ENCODE measurements around the gene TENM4.
"Not testable (repeated sequence)": the region's sequence is repeated elsewhere in the genome, so short reads cannot be mapped to it uniquely, and the experiment has no call there.

The TENM4 gene

DNA sequence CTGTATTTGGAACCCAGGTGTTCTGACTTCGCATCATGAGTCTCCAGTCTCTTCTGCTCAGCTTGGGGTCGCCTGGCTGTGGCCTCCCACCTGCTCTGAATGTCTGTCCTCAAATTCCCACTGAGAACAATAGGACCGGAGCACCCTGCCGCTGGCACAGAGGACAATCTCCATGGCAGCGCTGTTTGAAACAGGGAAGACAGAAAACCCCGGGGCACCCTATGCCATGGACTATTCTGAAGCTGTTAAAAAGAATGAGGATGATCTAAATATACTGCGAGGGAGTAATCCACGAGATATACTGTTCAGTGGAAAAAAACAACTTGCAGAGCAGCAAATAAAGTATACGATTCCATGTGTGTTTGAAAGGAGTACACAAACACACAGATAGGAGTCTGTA is 450.6 kb downstream of the TENM4 start:
- TF ChIP-seq, protein P1, sequence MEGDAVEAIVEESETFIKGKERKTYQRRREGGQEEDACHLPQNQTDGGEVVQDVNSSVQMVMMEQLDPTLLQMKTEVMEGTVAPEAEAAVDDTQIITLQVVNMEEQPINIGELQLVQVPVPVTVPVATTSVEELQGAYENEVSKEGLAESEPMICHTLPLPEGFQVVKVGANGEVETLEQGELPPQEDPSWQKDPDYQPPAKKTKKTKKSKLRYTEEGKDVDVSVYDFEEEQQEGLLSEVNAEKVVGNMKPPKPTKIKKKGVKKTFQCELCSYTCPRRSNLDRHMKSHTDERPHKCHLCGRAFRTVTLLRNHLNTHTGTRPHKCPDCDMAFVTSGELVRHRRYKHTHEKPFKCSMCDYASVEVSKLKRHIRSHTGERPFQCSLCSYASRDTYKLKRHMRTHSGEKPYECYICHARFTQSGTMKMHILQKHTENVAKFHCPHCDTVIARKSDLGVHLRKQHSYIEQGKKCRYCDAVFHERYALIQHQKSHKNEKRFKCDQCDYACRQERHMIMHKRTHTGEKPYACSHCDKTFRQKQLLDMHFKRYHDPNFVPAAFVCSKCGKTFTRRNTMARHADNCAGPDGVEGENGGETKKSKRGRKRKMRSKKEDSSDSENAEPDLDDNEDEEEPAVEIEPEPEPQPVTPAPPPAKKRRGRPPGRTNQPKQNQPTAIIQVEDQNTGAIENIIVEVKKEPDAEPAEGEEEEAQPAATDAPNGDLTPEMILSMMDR (IDR thresholded peaks at IDR 0.05; ENCODE audit: control extremely low read depth, extremely low read depth, low read depth, missing control alignments): no peak
- CTCF ChIA-PET: no interaction called here
- POLR2A ChIA-PET: no interaction called here
- no peak for DNase-seq (ENCODE audit: extremely low spot score)

DNA sequence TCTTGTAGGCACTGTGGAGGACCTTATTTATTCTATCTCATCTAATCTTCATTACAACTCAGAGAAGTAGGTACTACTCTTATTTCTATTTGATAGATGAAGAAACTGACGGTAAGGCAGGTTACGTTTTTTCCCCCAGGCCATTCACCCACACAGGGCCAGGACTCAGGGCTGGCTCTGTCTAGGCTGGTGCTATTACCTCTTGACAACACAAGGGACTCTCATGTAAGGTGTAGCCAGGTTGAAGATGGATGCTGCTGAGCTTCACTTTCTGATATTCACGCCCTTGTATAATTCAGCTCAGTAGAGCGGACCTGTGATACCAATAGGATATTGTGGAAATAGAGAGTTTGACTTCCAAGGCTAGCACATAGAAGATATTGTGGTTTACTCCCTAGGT is 453.1 kb downstream of the TENM4 start:
- TF ChIP-seq, protein P1 (IDR thresholded peaks at IDR 0.05; ENCODE audit: control extremely low read depth, extremely low read depth, low read depth, missing control alignments): no peak
- CTCF ChIA-PET: no interaction called here

DNA sequence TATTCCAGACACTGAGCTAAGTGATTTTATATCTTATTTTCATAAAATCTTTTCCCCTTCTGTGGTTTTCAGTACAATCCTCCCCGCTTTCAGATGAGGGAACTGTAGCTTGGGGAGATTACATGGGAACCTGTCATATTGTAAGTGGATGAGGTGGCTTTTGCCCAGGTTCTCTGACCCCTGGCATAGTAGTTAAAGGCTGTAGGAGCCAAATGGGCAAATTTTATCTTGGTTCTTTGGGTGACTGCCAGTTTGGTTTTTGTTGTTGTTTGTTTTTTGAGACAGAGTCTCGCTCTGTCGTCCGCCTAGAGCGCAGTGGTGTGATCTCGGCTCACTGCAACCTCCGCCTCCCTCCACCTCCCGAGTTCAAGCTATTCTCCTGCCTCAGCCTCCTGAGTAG is 454.5 kb downstream of the TENM4 start:
- POLR2A ChIA-PET: no interaction called here
- CTCF ChIA-PET: no interaction called here
- TF ChIP-seq, protein P1 (IDR thresholded peaks at IDR 0.05; ENCODE audit: control extremely low read depth, extremely low read depth, low read depth, missing control alignments): no peak
- DNase-seq (ENCODE audit: extremely low spot score): no peak

More for the DNA sequence above, 453.1 kb downstream of the TENM4 start:
- POLR2A ChIA-PET: no interaction called here
- no peak for DNase-seq (ENCODE audit: extremely low spot score)

DNA sequence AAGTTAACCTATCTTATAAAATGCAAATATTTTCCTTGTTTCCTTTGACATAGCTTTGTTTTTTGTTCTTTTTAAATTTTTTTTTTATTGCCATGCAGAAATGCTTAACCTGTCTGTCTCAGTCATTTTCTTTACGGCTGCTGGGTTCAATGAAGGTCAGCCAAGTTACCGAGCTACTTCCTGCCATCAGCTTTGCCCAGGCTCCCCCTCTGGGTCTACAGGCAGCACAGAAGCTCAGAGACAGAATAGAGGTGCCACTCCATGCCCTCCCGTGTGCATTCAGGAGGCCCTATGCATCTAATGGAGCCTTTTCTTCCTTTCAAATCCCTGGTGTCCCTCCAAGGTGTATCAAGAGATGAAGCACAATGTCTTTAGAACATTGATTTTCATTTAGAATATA is 455.2 kb downstream of the TENM4 start:
- ChIA-PET CTCF (no interaction called here), POLR2A (no interaction called here)
- TF ChIP-seq, protein P1 (IDR thresholded peaks at IDR 0.05; ENCODE audit: control extremely low read depth, extremely low read depth, low read depth, missing control alignments): no peak
- DNase-seq (ENCODE audit: extremely low spot score): no peak

DNA sequence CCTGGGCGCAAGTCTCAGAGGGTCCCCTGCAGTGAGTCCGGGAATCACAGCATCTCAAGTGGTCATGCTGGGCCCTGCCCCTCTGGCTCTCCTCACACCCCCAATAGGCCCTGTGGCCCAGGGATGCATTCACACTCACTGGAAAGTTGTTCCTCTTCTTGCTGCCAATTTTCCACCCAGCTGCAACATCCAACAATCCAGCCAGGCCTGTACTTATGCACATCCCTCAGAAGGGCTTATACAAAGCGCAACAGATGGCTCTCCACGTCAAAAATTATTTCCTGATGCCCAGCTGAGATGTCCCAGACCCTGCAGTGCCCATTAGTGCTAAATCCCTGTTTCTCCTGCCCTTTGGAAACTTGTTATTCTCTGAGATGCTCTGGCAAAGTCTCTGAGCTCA is 458.4 kb downstream of the TENM4 start:
- TF ChIP-seq, protein P1 (IDR thresholded peaks at IDR 0.05; ENCODE audit: control extremely low read depth, extremely low read depth, low read depth, missing control alignments): no peak
- CTCF ChIA-PET: interaction anchor here (1.2 kb wide), 1 partner anchor 13 kb away, joined by 3 read pairs; no protein-coding TSS in a partner anchor
- POLR2A ChIA-PET: no interaction called here
- no peak for DNase-seq (ENCODE audit: extremely low spot score)

DNA sequence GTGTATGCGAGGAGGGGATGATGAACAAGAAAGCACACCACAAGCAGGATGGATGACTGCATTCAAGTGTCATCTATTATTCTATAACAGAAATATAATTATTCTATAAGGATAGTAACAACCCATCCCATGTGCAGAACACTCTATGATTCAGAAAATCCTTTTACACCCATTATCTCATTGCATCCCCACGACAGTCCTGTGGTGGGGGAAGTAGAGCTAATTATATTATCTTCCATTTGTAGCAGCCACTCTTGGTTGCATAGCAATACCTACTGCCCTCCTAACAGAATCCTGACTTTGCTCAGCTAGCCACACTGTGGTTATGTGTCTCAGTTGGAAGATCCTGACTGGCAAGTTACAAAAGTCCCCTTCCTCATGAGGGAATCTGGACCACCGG is 459.7 kb downstream of the TENM4 start:
- ChIA-PET POLR2A (no interaction called here), CTCF (interaction anchor here (1.5 kb wide), 1 partner anchor 12 kb away, joined by 5 read pairs; no protein-coding TSS in a partner anchor)
- TF ChIP-seq, protein P1 (IDR thresholded peaks at IDR 0.05; ENCODE audit: control extremely low read depth, extremely low read depth, low read depth, missing control alignments): no peak
- DNase-seq (ENCODE audit: extremely low spot score): no peak

DNA sequence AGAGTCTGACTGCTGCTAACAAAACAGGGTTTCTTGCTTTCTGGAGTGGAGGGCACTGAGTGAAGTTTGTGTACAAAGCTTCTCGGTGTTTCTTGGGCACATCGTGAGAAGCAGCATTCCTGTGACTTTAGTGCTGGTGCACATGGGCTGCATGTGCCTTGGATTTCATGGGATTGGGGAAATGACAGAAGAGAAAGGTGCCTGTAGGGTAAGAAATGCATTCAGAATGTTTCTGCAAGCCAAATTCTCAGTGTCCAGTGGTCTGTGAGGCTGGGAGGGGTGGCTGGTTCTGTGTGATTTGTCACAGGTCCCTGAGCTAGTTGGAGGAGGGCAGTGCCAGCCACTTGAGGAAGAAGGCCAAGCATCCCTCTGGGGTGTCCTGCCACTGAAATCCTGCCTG is 462.0 kb downstream of the TENM4 start:
- CTCF ChIA-PET: interaction anchor here (1.0 kb wide), 1 partner anchor 21 kb away, joined by 4 read pairs; no protein-coding TSS in a partner anchor
- TF ChIP-seq, protein P1 (IDR thresholded peaks at IDR 0.05; ENCODE audit: control extremely low read depth, extremely low read depth, low read depth, missing control alignments): no peak
- DNase-seq (ENCODE audit: extremely low spot score): no peak
- POLR2A ChIA-PET: no interaction called here

DNA sequence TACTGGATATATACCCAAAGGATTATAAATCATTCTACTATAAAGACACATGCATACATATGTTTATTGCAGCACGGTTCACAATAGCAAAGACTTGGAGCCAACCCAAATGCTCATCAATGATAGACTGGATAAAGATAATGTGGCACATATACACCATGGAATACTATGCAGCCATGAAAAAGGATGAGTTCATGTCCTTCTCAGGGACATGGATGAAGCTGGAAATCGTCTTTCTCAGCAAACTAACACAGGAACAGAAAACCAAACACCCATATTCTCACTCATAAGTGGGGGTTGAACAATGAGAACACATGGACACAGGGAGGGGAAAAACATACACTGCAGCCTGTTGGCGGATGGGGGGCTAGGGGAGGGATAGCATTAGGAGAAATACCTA is 463.0 kb downstream of the TENM4 start:
- POLR2A ChIA-PET; DNase-seq (ENCODE audit: extremely low spot score): not testable (repeated sequence)
- CTCF ChIA-PET: interaction anchor here (1.0 kb wide), 1 partner anchor 20 kb away, joined by 4 read pairs; no protein-coding TSS in a partner anchor
